SU-DHL-6 (cell line): ENCODE results near the gene ACAT2.

Experiments used
- EZH2phosphoT487 ChIP-seq: fragments of 200-600 bp; sonication (generic), shearing (Covaris generic); conservative IDR thresholded peaks from 2 replicates; pipeline ENCODE4 v1.6.1; 2018; ENCODE audit warnings: mild to moderate bottlenecking, antibody characterized with exemption, low read length, moderate library complexity, mixed read lengths
- TF ChIP-seq, protein P1 (sequence below): fragments of 200-600 bp; sonication (generic); IDR thresholded peaks from one replicate; pipeline ENCODE4 v1.5.1; 2017; ENCODE audit warnings: antibody characterized with exemption, mild to moderate bottlenecking, low read length, moderate library complexity; ENCODE audit not compliant: insufficient read depth, poor library complexity, severe bottlenecking

DNA sequence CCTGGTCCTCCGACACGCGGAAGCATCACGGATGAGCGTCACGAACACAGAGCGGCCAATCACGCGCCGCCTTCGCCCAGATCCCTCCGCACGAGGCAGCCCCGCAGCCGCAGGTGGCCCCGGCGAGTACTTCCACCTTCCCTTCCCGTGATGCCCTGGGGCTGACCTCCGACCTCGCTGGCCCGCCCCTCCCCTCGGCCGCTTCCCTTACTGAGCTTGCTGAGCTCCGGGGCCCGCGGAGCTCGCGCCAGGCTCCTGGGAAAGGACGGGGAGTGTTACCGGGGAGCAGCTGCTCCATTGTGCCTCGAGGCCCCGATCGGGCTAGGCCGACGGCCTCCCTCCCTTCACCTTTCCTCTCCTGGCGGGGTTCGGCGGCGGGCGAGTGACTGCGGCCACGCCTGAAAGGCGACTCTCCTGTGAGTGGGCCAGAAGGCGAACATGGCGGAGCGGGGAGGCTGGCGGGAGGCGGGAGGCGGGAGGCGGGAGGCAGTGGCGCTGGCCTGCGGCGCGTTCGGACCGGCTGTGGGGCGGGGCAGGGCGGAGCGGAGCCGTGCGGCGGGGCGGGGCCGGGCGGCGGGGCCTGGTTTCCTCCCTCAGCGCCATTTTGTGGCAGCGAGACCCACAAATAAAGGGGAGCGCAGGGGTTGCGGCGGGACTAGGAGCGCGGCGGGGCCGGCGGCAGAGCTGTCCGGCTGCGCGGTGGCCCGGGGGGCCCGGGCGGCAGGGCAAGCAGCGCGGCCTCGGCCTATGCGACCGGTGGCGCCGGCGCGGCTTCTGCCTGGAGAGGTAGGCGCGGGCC lies 34.7 kb upstream of the ACAT2 start, which contains the start of gene WTAP:
- TF ChIP-seq, protein P1, sequence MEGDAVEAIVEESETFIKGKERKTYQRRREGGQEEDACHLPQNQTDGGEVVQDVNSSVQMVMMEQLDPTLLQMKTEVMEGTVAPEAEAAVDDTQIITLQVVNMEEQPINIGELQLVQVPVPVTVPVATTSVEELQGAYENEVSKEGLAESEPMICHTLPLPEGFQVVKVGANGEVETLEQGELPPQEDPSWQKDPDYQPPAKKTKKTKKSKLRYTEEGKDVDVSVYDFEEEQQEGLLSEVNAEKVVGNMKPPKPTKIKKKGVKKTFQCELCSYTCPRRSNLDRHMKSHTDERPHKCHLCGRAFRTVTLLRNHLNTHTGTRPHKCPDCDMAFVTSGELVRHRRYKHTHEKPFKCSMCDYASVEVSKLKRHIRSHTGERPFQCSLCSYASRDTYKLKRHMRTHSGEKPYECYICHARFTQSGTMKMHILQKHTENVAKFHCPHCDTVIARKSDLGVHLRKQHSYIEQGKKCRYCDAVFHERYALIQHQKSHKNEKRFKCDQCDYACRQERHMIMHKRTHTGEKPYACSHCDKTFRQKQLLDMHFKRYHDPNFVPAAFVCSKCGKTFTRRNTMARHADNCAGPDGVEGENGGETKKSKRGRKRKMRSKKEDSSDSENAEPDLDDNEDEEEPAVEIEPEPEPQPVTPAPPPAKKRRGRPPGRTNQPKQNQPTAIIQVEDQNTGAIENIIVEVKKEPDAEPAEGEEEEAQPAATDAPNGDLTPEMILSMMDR: no peak
- no peak for TF ChIP-seq EZH2phosphoT487
